ENCODE measurements around the gene ARL4C. TPM values are rescaled to one million over a fixed set of nuclear protein-coding genes. Genes with fewer than 3 reads are reported as not detected.

ARL4C gene
- total and polyA plus RNA-seq, 2 of the 8 experiments (the other 6 are each of a cell fraction or from before 2014, with no cell fraction given): 7.0 to 16.9 TPM

- CTCF ChIA-PET (ENCODE audit: partially characterized antibody): interaction anchor here (0.6 to 1.6 kb wide), 3 partner anchors 15 to 438 kb away, joined by 3 to 5 read pairs (median 3); no protein-coding TSS in a partner anchor
- FAIRE-seq: no peak
Measured at GRCh38 chr2:234462218-234462992, 34.5 kb downstream of the ARL4C start.

More at GRCh38 chr2:234462218-234462992, 34.5 kb downstream of the ARL4C start:
- Histone ChIP-seq H2BK20ac (ENCODE audit: low read length) (0 out of 2 replicates have a peak overlapping the region, but pooled peaks have one; percentile 52), H4K20me1 (replicated peaks in 1 of 2; ENCODE audit: control insufficient read depth in 1 of 2, insufficient read depth in 2 of 2, low read length in 2 of 2) (no peaks in the 10 kb centered on the region), H4K8ac (ENCODE audit: extremely low read depth, insufficient read depth, low read length) (no peak overlapping the region), H3K9ac (replicated peaks in 1 of 4; ENCODE audit: extremely low read depth in 1 of 4, low read depth in 3 of 4, low read length in 3 of 4) (no peak overlapping the region), H2AK5ac (ENCODE audit: low read depth, low read length) (no peak overlapping the region), H3K4ac (replicated peaks; ENCODE audit: insufficient read length, low read depth, low read length) (no peak overlapping the region), H3K23ac (ENCODE audit: insufficient read length) (no peak overlapping the region), H3K79me1 (ENCODE audit: low read depth, low read length) (no peaks in the 10 kb centered on the region), H2BK5ac (ENCODE audit: low read depth, low read length) (no peak overlapping the region), H2BK12ac (ENCODE audit: low read depth, low read length) (no peak overlapping the region), H3K4me3 (ENCODE audit: extremely low read depth in 1 of 4, insufficient read depth in 2 of 4, low read depth in 3 of 4, low read length in 4 of 4) (no peak overlapping the region), H3K4me2 (ENCODE audit: insufficient read depth in 1 of 2, low read depth in 2 of 2, low read length in 2 of 2) (no peak overlapping the region), H4K91ac (replicated peaks; ENCODE audit: insufficient read length, low read length) (no peak overlapping the region), H3K79me2 (ENCODE audit: control insufficient read depth in 1 of 2, insufficient read depth in 2 of 2, low read length in 2 of 2) (no peaks in the 10 kb centered on the region), H2AFZ (ENCODE audit: low read length) (no peak overlapping the region), H4K5ac (ENCODE audit: insufficient read length, low read depth, low read length) (no peak overlapping the region), H3K56ac (replicated peaks; ENCODE audit: insufficient read length, low read depth, low read length) (no peak overlapping the region), H2BK15ac (ENCODE audit: low read length) (no peak overlapping the region), H3K4me1 (replicated peaks in 1 of 4; ENCODE audit: control insufficient read depth in 3 of 4, insufficient read depth in 4 of 4, low read length in 3 of 4) (no peaks in the 10 kb centered on the region), H3K27ac (ENCODE audit: low read depth, low read length) (no peak overlapping the region), H3K23me2 (ENCODE audit: low read depth, low read length) (no peaks in the 10 kb centered on the region), H3K36me3 (ENCODE audit: control insufficient read depth in 2 of 4, insufficient read depth in 4 of 4, low read length in 3 of 4) (no peaks in the 10 kb centered on the region), H3K27me3 (replicated peaks in 1 of 4; ENCODE audit: control insufficient read depth in 3 of 4, extremely low read depth in 1 of 4, insufficient read depth in 3 of 4, low read length in 3 of 4) (no peaks in the 10 kb centered on the region), H3K18ac (ENCODE audit: extremely low read depth, low read length) (no peak overlapping the region), H2BK120ac (replicated peaks; ENCODE audit: low read depth, low read length) (no peak overlapping the region), H3K9me3 (ENCODE audit: insufficient read depth in 2 of 2, low read depth in 1 of 2, low read length in 1 of 2) (peaks cover 5% of the 10 kb centered on the region in 2 experiments; a peak in 2 of 4 replicates), H3K14ac (ENCODE audit: insufficient read length) (no peak overlapping the region)
- WGBS, 2 experiments (ENCODE audit: extremely low coverage in 1 of 2, insufficient coverage in 1 of 2, insufficient read length in 1 of 2, insufficient replicate concordance in 2 of 2, low coverage in 1 of 2, low lambda C conversion rate in 2 of 2, missing lambda C conversion rate in 1 of 2): 91% methylated on average over 10 of the region's 10 CpGs; no CpG with 5 or more reads in 1 of the 2 experiments
- no peak for DNase-seq (ENCODE audit: low read depth in 1 of 2, low spot score in 2 of 2)
- TF ChIP-seq ASH2L (IDR thresholded peaks at IDR 0.05; ENCODE audit: low read length) (no peak), SIRT6 (IDR thresholded peaks at IDR 0.05; ENCODE audit: low read length) (no peak), NANOG (IDR thresholded peaks at IDR 0.05; ENCODE audit: insufficient read depth, low read depth, low read length, poor library complexity, severe bottlenecking) (no peak), TAF1 (IDR thresholded peaks at IDR 0.05; ENCODE audit: low read depth, low read length) (no peak), RFX5 (IDR thresholded peaks at IDR 0.05; ENCODE audit: borderline replicate concordance, low read depth, low read length) (no peak), EGR1 (IDR thresholded peaks at IDR 0.05; ENCODE audit: borderline replicate concordance, low read depth, low read length) (no peak)
- POLR2A ChIA-PET (ENCODE audit: partially characterized antibody): no interaction called here
